BLaER1 (cell line): ENCODE data around the gene PHAF1.

Experiments
- H3K27ac ChIP-seq: shearing (Covaris generic); formaldehyde crosslinking; 2 replicates; pipeline ENCODE4 v1.8.1; 2022
- H3K27me3 ChIP-seq: shearing (Covaris generic); formaldehyde crosslinking; 2 replicates; pipeline ENCODE4 v1.8.1; 2022
- H3K36me3 ChIP-seq: shearing (Covaris generic); formaldehyde crosslinking; 2 replicates; pipeline ENCODE4 v1.8.1; 2022
- H3K4me1 ChIP-seq: shearing (Covaris generic); formaldehyde crosslinking; 2 replicates; pipeline ENCODE4 v1.8.1; 2022
- H3K4me2 ChIP-seq: shearing (Covaris generic); formaldehyde crosslinking; 2 replicates; pipeline ENCODE4 v1.8.1; 2022
- H3K4me3 ChIP-seq: shearing (Covaris generic); formaldehyde crosslinking; 2 replicates; pipeline ENCODE4 v1.8.1; 2022
- H3K9ac ChIP-seq: shearing (Covaris generic); formaldehyde crosslinking; 2 replicates; pipeline ENCODE4 v1.8.1; 2022
- H3K9me3 ChIP-seq: shearing (Covaris generic); formaldehyde crosslinking; 2 replicates; pipeline ENCODE4 v1.8.1; 2022
- H4K20me1 ChIP-seq: shearing (Covaris generic); formaldehyde crosslinking; 2 replicates; pipeline ENCODE4 v1.8.1; 2022
- Cebpa-rat ChIP-seq: shearing (Covaris generic); IDR thresholded peaks from 2 replicates; pipeline ENCODE4 v1.8.1; 2022

The PHAF1 gene

DNA sequence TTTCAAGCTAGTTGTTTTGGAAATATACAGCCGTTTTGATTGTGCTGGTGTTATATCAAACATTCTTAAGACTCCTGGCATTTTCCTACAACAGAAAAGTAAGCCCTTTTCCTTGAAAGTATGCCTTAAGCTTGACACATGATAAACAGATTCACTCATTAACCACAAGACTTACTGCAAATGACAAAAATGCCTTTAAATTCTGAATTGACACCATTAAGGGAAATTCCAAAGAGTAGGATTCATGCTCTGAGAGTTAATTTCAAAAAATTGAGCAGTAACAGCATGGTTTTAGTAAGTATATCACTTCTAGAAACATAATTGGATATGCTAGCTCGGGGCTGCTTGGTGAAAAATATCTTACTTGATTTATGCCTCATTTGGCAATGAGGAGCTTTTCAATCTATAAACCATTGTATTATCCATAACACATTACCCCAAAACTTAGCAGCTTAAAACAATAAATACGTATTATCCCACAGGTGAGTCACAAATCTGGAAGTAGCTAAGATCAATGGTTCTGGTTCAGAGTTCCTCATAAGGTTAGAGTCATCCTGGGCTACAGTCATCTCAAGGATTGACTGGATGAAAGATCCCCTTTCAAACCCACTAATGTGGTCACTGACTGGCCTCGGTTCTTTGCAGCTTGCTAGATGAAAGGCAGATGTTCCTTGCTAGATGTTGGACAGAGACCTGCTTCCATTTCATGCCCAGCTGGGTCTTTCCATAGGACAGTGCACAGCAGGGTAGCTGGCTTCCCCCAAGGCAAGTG is 8.2 kb upstream of the PHAF1 start:
- H3K9me3 ChIP-seq: no peaks in the 10 kb centered on the region
- H3K4me2 ChIP-seq: no peak overlapping the region
- TF ChIP-seq Cebpa-rat: no peak
- H3K27me3 ChIP-seq: no peaks in the 10 kb centered on the region
- no peak overlapping the region for H3K27ac ChIP-seq
- H3K4me1 ChIP-seq: no peaks in the 10 kb centered on the region
- H3K4me3 ChIP-seq: no peak overlapping the region
- H3K36me3 ChIP-seq: peaks cover 56% of the 10 kb centered on the region
- 0 out of 2 replicates have a peak, but pooled peaks cover 16% of the 10 kb centered on the region for H4K20me1 ChIP-seq
- H3K9ac ChIP-seq: no peak overlapping the region

DNA sequence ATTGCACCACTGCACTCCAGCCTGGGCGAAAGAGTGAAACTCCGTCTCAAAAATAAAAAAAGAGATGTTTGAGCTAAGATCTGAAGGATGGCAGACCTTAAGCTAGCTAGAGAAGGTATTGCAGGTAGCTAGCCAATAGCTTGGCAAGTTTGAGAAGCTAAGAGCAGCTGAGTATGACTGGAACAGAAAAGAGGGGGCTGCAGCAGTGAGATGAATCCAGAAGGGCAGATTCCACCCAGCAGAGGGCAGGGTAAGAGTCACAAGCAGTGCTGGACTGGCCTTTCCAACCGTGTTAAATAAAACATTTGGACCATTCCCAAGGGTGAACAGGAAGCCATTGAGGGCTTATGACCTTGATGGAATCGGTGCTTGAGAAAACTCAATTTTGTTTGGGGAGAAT is 5.7 kb upstream of the PHAF1 start:
- no peak overlapping the region for H3K9ac ChIP-seq
- 0 out of 2 replicates have a peak, but pooled peaks cover 10% of the 10 kb centered on the region for H4K20me1 ChIP-seq
- peaks cover 2% of the 10 kb centered on the region for H3K4me1 ChIP-seq
- no peak overlapping the region for H3K27ac ChIP-seq
- H3K9me3 ChIP-seq: no peaks in the 10 kb centered on the region
- no peaks in the 10 kb centered on the region for H3K27me3 ChIP-seq
- no peak overlapping the region for H3K4me2 ChIP-seq
- H3K4me3 ChIP-seq: no peak overlapping the region
- no peak for TF ChIP-seq Cebpa-rat
- peaks cover 37% of the 10 kb centered on the region for H3K36me3 ChIP-seq

DNA sequence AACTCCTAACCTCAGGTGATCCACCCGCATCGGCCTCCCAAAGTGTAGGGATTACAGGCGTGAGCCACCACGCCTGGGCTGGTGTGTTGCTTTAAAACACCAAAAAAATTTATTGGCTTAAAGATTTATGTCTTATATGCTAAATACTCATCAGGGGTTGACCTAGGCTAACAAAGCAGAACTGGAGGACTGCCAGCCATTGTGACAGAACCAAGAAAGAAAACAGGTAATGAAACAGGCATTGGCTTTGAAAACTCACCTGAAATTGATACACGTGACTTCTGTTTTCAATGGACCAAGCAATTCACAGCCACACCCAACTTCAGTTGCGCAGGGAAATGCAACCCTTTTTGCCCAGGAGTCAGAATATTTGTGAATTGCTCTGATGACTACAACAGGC is 4.9 kb upstream of the PHAF1 start:
- no peak overlapping the region for H3K4me2 ChIP-seq
- H3K9ac ChIP-seq: no peak overlapping the region
- no peaks in the 10 kb centered on the region for H3K9me3 ChIP-seq
- no peak for TF ChIP-seq Cebpa-rat
- no peaks in the 10 kb centered on the region for H3K27me3 ChIP-seq
- H3K36me3 ChIP-seq: peaks cover 30% of the 10 kb centered on the region
- H4K20me1 ChIP-seq: peaks cover 10% of the 10 kb centered on the region; the same call in 1 of the 2 replicates
- no peak overlapping the region for H3K4me3 ChIP-seq
- no peak overlapping the region for H3K27ac ChIP-seq
- peaks cover 7% of the 10 kb centered on the region for H3K4me1 ChIP-seq

DNA sequence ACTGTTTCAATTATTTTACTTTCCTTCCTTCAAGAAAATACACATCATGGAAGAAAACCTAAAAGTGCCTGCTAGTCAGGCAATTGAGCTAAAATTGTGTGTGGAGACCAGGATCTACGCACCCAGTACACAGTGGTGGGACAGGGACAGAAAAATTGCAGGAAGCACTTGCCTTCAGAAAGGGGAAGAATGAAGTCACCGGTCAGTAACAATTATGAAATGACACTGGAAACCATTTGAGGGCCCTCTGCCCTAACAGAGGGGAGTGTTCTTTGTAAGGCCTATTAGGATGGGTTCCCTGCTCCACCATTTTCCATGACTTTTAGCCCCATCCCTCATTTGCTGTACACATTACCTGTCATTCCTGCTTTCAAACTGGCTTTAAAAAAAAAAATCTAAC is 4.5 kb upstream of the PHAF1 start:
- no peaks in the 10 kb centered on the region for H3K27me3 ChIP-seq
- peaks cover 7% of the 10 kb centered on the region for H3K4me1 ChIP-seq
- H3K9me3 ChIP-seq: no peaks in the 10 kb centered on the region
- no peak overlapping the region for H3K9ac ChIP-seq
- no peak overlapping the region for H3K27ac ChIP-seq
- TF ChIP-seq Cebpa-rat: no peak
- H4K20me1 ChIP-seq: peaks cover 10% of the 10 kb centered on the region
- H3K36me3 ChIP-seq: peaks cover 28% of the 10 kb centered on the region
- H3K4me3 ChIP-seq: no peak overlapping the region
- H3K4me2 ChIP-seq: no peak overlapping the region

DNA sequence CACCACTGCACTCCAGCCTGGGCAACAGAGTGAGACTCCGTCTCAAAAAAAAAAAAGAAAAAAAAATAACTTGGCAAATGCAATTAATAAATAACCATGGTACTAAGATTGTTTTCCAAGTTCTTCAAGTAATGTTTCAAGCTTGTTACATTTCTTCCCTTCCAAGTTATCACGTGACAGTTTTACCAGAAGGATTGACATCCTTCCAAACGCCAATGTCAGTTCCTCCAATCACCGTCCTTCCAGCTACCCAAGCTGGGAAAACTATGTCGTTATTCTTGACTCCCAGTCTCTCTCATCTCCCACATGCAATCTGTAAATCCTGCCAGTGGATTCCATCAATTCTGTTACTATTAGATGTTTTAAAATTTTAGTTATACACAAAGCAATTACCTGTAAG is 3.9 kb upstream of the PHAF1 start:
- Histone ChIP-seq H4K20me1 (peaks cover 10% of the 10 kb centered on the region), H3K4me3 (no peak overlapping the region), H3K9ac (no peak overlapping the region), H3K4me2 (no peak overlapping the region), H3K27ac (no peak overlapping the region), H3K9me3 (no peaks in the 10 kb centered on the region), H3K27me3 (no peaks in the 10 kb centered on the region), H3K4me1 (peaks cover 13% of the 10 kb centered on the region), H3K36me3 (peaks cover 23% of the 10 kb centered on the region)
- TF ChIP-seq Cebpa-rat: no peak

DNA sequence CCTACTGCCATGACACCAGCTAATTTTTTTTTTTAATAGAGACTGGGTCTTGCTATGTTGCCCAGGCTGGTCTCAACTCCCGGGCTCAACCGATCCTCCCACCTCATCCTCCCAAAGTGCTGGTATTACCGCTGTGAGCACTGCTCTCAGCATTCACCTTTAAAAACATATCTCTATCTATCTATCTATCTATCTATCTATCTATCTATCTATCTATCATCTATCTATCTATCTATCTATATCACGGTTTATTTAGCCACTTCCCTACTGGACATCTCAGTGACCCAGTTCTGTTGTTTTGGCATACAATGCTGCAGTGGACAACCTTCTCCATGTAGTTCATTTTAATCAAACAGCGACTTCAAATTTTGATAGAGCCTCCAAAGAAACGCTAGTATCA is 1.3 kb upstream of the PHAF1 start:
- Histone ChIP-seq H3K27me3 (no peaks in the 10 kb centered on the region), H3K4me1 (peaks cover 28% of the 10 kb centered on the region), H4K20me1 (peaks cover 37% of the 10 kb centered on the region), H3K9ac (no peak overlapping the region), H3K9me3 (no peaks in the 10 kb centered on the region), H3K27ac (no peak overlapping the region), H3K36me3 (peaks cover 22% of the 10 kb centered on the region), H3K4me3 (no peak overlapping the region), H3K4me2 (no peak overlapping the region)
- TF ChIP-seq Cebpa-rat: no peak

DNA sequence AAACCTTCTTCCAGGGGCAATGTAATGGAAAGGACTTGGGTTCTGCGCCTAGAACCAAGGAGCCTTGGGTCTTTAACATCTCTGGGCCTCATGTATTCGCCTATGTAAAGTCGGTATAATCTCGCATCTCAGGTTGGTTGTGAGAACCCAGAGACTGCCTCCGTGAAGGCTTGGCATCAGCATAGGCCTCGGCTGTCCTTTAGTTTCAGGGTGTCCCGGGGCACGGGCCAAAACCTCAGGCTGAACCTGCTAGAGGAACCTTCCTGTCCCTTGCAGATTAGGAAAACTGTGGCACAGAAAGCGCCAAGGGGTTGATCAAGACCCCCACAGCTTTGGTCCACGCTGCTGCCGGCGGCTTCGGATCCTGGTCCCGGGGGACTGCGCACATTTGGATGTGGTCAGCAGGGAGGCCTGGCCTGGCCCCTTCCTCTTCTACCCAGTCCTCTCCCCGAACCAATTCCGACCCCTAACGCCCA is 772 bp upstream of the PHAF1 start:
- Histone ChIP-seq H3K36me3 (peaks cover 26% of the 10 kb centered on the region), H3K9me3 (no peaks in the 10 kb centered on the region), H3K4me2 (peak overlapping the region; percentile 95), H3K9ac (peak overlapping the region; percentile 88), H3K4me3 (peak overlapping the region; percentile 99), H3K4me1 (peaks cover 28% of the 10 kb centered on the region), H3K27ac (peak overlapping the region; percentile 79), H3K27me3 (no peaks in the 10 kb centered on the region), H4K20me1 (peaks cover 41% of the 10 kb centered on the region)
- TF ChIP-seq Cebpa-rat: no peak

DNA sequence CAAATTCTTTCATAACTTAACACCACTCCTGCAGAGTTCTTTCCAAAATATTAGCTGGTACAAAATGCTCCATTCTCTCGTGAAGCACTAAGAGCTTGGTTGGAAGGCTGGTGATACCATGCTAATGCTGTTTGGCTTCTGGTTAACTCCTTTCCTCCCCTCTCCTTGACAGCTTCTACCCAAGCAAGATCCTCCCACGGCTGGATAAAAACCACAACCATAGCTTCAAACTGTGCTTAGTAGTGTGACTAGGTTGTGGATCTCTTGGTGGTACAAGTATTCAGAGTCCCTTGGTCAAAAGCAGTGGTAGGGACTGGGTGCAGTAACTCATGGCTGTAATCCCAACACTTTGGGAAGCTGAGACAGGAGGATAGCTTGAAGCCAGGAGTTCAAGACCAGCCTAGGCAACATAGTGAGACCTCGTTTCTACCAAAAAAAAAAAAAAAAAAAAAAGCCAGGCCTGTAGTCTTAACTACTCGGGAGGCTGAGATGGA is 2.3 kb downstream of the PHAF1 start:
- Histone ChIP-seq H3K9ac (no peak overlapping the region), H3K4me2 (peak overlapping the region; percentile 95; the same call in 1 of the 2 replicates), H4K20me1 (peaks cover 72% of the 10 kb centered on the region), H3K4me3 (no peak overlapping the region), H3K36me3 (peaks cover 48% of the 10 kb centered on the region), H3K9me3 (no peaks in the 10 kb centered on the region), H3K4me1 (peaks cover 37% of the 10 kb centered on the region), H3K27ac (no peak overlapping the region), H3K27me3 (no peaks in the 10 kb centered on the region)
- TF ChIP-seq Cebpa-rat: no peak

DNA sequence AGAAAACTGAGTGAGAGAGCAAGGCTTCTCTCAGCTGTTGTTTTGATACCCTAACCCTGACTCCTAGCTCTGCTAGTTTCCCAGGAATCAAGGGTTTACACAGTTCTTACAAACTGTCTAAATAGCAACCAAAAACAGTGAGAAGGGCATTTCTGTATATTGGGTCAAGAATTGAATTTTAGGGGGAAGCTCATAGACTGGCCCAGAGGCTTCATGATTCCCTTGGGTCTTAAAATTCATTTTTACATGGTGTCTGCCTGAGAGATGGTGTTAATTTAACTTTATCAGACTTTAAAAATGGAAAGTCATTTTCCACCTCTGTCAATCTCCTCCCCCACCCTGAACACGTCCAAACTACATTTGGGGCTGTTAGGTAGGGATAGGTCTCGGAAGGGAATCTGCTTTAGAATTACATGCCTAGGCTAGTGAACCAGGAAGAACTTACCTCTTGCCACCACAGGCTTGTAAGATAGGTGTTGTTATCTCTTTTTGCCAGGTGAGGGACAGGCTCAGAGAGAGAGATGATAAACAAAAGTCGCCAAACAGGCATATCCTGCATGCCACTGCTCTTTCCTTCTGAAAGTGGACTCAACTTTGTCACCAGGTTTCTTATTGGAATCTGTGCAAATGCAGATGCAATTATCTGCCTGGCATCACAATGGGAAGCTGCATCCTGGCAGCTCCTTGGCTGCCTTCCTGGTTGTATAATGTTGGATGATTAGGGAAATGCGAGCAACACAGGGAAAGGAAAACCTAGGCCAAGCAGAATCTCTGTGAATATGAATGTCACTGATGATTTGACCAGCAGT is 3.1 kb downstream of the PHAF1 start:
- Histone ChIP-seq H3K36me3 (peaks cover 56% of the 10 kb centered on the region), H3K27me3 (no peaks in the 10 kb centered on the region), H3K4me2 (no peak overlapping the region), H3K4me1 (peaks cover 37% of the 10 kb centered on the region), H3K4me3 (no peak overlapping the region), H3K9ac (no peak overlapping the region), H3K27ac (no peak overlapping the region), H3K9me3 (no peaks in the 10 kb centered on the region), H4K20me1 (peaks cover 72% of the 10 kb centered on the region)
- TF ChIP-seq Cebpa-rat: no peak

DNA sequence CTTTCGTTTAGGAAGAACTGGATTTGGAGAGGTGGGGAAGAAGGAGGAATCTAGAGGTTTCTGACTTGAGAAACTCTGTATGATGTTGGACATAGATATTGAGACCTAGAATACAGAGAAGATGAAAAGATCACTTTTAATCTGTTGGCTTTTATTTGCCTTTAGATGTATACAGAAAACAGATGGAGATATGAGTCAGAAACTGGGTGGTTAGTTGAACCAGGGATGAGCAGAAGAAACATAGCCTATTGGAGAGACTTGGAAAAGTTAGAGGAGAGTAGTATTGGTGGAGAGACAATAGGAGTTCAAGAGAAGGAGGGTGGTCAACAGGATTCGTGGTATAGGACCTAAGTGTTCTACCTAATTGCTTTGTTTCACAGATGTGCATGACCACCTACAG is 5.1 kb downstream of the PHAF1 start:
- Histone ChIP-seq H3K4me2 (no peak overlapping the region), H3K4me3 (no peak overlapping the region), H3K9ac (no peak overlapping the region), H3K36me3 (peaks cover 69% of the 10 kb centered on the region), H3K27me3 (no peaks in the 10 kb centered on the region), H3K4me1 (peaks cover 30% of the 10 kb centered on the region), H3K9me3 (no peaks in the 10 kb centered on the region), H4K20me1 (peaks cover 84% of the 10 kb centered on the region), H3K27ac (no peak overlapping the region)
- no peak for TF ChIP-seq Cebpa-rat
